NCI-H748 (cell line): Measurements from ENCODE around the gene RIOK3.
"Not testable (repeated sequence)": the region's sequence is repeated elsewhere in the genome, so short reads cannot be mapped to it uniquely, and the experiment has no call there.

ENCODE experiments used
- DNase-seq: peaks from one replicate; lab custom pipeline; 2025; ENCODE audit not compliant: unreplicated experiment; lab: John Stamatoyannopoulos, UW

The RIOK3 gene

DNA sequence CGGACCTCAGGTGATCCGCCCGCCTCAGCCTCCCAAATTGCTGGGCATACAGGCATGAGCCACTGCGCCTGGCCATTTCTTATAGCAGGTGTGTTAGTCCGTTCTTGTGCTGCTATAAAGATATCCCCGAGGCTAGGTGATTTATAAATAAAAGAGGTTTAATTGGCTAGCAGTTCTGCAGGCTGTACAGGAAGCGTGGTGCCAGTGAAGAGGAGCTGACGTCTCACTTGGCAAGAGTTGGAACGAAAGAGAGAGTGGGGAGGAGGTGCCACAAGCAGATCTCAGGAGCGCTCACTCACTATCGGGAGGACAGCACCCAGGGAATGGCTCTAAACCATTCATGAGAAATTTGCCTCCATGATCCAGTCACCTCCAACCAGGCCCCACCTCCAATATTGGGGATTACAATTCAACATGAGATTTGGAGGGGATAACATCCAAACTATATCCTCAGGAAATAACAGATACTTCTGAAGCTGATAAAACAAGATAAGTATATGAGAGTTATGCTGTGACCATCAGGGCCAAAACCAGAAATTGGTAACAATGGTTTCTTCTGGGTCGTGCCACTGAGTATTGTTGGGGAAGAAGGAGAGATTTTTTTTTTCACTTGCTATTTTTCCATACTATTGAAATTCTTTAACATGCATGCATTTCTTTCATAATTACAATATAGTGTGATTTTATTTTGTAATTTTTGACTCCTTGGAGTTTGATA is 42.8 kb downstream of the RIOK3 start:
- DNase-seq, result no peak

DNA sequence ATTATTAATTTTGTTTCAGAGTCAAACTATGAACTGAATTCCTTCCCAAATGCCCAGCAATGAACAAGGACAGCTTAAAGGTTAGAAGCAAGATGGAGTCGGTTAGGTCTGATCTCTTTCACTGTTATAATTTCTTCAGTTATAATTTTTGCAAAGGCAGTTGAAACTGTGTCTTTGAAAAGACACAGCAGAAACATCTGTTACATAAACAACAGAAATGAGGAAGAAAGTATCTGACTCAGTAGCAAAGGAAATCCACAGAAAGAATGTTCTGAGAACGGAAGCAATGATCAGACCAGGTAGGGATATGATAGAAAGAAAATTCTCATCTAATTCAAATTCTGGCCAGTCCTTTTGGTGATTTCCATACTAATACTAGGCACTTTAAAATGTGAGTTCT is 45.0 kb downstream of the RIOK3 start:
- no peak for DNase-seq

DNA sequence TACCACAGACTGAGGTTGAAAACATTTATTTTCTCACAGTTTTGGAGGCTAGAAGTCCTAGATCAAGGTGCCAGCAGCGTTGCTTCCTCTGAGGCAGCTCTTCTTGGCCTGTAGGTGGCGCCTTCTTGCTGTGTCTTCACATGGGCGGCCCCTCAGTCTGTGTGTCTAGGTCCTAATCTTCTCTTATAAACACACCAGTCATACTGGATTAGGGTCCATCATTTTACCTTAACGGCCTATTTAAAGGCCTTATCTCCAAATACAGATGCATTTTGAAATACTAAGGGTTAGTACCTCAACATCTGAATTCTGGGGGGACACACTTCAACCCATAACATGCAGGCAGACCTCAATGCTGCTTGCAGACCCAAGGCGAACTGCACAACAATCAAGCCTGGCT is 45.8 kb downstream of the RIOK3 start:
- peak; percentile 81 for DNase-seq

DNA sequence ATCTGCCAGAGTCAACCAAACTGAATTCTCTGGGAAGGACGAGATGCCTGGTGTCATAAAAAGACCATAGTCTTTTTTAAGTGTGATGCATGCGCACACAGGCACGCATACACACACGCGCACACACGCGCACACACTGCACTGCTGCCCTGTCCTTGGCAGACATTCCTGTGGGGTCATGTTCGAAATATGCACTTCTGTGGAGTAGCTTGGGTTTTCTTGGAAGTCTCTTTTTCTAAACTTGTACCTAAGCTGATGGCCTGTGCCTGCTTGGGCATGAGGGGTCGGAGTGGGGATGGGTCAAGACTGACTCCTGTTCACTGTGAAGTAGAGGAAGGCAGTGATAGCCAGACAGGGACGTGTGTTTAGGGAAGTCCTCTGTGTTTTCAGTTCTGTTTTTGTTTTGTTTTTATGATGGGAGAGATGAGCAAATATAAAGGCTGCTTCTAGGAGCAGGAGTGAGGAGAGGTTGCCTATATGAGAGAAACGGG is 46.2 kb downstream of the RIOK3 start:
- DNase-seq, result no peak

DNA sequence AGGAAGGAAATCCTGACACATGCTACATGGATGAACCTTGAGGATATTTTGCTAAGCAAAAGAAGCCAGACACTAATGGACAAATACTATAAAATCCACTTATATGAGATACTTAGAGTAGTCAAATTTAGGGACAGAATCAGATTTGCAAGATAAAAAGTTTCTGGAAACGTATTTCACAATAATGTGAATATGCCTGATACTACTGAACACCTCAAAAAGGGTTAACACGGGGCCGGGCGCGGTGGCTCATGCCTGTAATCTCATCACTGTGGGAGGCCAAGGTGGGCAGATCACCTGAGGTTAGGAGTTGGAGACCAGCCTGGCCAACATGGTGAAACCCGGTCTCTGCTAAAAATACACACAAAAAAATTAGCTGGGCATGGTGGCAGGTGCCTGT is 48.5 kb downstream of the RIOK3 start:
- no peak for DNase-seq

DNA sequence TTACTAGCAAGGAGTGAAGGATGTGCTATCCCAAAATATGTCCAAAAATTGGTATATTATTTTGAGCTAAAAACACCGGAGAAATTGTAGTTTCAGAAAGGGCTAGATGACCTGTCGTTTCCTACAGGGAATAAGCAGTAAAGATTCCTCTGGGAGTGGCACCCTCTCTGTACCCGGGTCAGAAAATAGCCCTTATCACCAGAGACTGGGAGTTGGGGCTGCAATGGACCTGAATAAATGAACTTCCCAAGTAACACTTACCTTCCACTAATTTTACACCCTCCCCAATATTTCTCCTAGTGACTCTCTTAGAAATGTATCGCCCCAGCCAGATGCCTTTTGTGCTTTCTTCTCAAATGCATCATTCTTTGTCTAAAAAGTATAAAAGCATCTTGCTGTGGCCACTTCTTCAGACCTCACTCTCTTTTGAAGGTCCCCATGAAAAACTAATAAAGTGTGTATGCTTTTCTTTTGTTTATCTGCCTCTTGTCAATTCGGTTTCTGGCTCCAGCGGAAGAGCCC is 49.5 kb downstream of the RIOK3 start:
- DNase-seq, result peak; percentile 39

DNA sequence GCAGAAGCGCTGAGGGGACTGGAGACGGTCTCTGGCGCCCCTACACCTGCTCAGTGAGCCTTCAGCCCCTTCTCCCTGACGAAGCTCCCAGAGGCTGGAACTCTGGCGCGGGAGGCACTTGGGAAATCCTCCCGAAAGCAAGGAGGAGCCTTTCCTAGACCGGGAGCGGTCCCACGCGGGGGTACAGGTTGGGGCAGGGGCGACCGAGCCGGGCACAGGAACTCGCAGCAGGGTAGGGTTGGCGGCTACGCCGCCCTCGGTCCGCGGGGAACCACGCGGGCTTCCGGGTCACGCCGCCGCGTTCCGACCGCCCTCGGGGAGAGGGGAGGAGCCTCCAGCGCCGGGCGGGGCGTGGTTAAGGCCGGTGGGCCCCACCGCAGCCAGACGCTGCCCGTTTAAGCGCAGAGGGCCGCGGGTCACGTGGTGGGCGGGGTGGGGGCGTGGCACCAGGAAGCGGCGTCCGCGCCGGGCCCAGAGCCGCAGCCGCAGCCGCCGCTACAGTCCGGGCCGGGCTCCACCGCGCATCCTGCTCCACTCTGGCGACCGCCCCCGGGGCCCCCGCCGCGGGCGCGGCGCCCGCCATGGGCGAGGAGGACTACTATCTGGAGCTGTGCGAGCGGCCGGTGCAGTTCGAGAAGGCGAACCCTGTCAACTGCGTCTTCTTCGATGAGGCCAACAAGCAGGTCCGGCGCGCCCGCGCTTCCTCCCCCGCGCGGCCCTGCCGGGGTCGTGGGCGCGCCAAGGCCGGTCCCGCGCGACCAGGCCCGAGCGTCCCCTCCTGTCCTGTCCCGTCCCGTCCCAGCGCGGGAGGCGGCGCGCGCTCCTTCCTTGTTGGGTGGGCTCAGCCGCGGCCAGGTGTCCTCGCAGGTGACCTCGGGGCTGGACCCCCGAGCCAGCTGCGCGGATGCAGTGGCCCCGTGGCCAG is 50.2 kb downstream of the RIOK3 start, which contains the start of gene RMC1:
Gene RMC1, plus strand, starts transcription at position 474 of the 925 bp plus-strand sequence. Its CDS starts 108 bp downstream, at position 582.
- DNase-seq, result peak; percentile 95

DNA sequence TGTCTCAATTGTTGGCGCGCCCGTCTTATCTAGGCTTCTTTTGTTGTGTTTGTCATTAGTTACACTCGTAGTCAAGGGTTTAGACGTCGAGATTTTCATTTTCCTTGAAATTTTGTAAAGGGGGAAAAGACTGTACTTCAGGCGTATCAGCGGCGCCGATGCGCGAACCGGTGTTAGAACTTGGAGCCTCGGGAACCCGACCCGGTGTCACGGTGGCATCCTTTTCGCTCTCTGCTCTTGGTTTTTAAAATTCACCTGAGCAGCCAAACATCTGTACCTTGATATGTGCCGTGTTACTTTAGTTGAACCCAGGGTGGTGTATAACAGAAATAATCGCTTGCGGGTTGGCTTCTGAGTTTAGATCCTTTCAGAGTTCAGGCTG is 50.9 kb downstream of the RIOK3 start:
- DNase-seq, result peak; percentile 43

DNA sequence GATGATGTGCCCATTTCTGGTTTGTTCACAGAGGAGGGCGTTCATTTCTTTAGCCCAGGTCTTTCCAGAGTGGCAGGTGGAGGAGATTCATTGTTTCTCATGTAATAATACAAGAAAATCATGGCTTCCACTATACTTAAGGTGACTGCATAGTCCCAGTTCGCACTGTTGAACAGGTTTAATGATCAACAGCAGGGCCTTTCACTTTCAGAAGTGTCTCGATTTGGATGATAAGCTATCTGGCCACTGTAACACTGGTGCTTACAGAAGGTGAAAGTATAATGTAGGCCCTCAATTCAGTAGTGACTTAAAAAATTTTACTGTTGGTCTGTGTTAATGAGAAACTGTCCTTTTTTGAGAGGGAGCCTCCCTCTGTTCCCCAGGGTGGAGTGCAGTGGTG is 51.6 kb downstream of the RIOK3 start:
- no peak for DNase-seq

DNA sequence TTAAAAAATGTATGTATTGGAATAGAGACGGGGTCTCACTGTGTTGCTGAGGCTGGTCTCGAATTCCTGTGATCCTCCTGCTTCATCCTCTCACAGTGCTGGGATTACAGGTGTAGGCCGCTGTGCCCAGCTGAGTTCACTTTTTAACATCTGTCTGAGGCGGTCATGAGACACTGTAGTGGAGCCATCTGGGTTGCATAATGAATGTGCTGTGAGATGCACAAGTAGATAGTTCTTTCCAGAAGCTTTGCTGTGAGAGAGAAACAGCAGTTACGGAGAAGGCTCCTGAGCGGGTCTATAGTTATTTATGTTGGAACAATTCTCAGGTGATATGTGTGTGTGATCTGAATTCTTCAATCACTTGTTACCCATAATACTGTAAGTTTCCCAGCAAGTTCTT is 53.3 kb downstream of the RIOK3 start:
- no peak for DNase-seq

DNA sequence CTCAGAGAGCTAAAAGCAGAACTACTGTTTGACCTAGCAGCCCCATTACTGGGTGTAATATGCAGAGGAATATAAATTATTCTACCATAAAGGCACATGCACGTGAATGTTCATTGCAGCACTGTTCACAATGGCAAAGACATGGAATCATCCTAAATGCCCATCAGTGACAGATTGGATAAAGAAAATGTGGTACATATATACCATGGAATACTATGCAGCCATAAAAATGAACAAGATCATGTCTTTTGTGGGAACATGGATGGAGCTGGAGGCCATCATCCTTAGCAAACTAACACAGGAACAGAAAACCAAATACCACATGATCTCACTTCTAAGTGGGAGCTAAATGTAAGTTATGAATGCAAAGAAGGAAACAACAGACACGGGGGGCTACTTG is 57.8 kb downstream of the RIOK3 start:
- DNase-seq, result not testable (repeated sequence)

DNA sequence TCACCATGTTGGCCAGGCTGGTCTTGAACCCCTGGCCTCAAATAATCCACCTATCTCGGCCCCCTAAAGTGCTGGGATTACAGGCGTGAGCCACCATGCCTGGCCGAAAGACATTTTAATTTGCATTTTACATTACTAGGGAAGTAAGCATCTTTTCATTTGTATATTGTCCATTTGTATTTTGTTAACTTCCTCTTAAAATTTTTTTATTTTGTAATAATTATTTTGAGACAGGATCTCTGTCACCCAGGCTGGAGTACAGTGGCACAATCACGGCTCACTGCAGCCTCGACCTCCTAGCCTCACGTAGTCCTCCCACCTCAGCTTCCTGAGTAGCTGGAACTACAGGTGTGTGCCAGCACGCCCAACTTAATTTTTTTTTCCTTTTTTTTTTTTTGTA is 59.1 kb downstream of the RIOK3 start:
- DNase-seq, result not testable (repeated sequence)

DNA sequence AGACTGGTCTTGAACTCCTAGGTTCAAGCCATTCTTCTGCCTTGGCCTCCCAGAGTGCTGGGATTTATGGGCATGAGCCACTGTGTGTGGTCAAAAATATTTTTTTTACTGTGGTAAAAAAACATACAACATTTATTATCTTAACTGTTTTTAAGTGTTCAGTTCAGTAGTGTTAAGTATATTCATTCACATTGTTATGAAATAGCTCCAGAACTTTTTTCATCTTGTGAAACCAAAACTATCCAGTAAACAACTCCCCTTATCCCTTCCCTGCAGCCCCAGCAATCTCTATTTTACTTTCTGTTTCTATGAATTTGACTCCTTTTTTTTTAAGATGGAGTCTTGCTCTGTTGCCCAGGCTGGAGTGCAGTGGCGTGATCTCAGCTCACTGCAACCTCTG is 59.6 kb downstream of the RIOK3 start:
- no peak for DNase-seq

DNA sequence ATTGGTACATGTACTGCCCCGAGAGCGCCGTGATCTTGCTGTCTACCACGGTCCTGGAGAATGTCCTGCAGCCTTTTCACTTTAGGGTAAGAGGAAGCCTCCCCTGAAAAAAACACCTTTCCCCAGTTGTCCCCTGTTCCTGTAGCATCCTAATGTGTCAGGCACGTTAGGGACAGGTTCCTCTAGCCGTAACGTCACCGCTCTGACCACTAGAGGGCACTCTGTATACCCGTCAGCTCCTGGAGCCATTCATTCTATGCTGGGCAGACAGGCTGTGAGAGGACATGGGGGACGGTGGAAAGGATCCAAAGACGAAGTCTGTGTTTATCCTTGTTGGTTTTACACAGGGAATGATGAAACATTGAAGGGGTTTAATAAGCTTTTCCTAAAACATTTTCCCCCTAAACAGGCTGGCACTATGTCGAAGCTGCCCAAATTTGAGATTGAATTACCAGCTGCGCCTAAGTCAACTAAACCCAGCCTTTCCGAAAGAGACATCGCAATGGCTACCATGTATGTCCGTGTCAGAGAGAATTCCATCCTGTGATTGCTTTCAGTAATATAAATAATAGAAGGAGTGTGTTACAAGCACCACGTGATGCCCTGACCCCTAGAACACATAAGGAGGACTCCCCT is 62.9 kb downstream of the RIOK3 start:
- peak; percentile 82 for DNase-seq

DNA sequence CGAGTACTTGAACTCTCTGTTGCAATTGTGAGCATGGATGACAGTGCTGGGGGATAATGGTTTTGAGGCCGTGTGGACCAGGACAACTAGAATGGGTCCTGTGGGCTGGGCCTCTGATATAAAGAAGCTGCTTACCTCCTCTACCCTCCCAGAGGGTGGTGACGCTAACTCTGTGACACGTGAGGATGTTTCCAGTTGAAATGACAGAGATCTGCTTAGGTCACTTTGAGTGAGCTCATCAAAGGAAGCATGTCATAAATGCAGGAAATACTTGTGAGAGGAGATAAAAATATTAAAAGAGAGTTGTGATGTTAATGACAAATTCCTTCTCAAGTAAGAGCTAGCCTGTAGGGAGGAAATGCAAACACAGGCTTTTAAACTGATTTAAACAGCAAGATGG is 66.6 kb downstream of the RIOK3 start:
- DNase-seq, result no peak

DNA sequence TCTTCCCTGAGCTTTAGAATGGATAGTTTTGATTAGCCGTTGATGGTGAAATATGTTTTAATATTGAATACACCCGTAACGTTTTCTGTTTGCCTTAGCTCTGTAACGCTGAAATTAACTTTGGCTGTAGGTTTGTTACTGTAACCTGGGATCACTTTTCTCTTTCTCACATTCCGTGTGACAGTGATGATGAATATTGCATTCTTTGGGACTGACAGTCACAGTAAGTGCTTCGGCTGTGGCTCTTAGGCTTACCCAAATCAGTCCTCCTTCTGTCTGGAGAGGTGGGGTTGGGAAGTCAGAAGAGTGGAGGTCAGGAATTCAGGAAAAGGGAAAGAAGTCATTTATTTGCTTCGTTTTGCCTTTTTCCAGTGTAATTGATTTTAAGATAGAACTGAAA is 68.2 kb downstream of the RIOK3 start:
- no peak for DNase-seq

DNA sequence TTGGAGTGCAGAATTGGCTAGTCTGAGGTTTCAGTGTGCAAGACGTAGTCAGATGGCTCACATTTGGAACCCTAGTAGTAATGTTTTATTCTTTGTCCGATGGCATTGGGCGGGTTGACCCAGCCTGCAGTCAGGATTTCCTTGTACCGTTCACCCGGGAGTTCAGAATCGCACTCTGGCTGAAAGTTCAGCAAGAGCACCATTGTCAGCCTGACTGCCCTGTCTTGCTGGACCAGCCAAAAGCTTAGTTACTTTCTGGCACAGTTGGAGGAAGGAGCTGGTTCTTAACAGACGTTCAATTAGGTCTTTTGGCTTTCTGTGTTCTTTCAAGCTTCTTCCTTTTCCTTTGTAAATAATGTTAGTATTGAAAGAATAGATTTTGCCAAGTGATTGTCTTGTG is 68.8 kb downstream of the RIOK3 start:
- no peak for DNase-seq

DNA sequence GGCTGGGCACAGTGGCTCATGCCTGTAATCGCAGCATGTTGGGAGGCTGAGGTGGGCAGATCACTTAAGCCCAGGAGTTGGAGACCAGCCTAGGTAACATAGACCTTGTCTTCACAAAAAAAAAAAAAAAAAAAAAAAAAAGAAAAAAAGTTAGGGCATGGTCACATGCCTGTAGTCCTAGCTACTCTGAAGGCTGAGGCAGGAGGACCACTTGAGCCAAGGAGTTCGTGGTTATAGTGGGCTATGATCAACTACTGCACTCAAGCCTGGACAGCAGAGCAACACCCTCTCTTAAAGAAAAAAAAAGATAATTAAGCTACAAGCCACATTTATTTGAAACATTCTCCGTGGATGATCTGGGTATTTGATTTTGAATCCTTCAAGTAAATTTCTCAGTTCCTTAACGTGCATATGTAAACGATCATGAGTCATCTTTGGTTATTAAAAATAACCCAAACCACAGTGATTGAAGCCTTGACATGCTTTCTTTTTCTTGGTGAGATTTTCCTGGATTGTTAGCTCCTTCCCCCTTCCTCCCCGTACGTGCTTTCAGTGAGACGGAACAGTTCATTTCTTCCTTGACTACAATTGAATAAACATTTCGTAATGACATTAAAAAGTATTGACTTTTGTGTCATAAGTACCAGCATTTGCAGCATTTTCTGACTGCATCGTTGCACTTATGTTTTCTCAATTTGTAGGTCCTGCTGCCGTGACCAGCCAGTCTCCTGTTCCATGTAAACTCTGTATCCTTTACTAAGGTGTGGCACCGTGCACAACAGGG is 70.5 kb downstream of the RIOK3 start:
- no peak for DNase-seq

DNA sequence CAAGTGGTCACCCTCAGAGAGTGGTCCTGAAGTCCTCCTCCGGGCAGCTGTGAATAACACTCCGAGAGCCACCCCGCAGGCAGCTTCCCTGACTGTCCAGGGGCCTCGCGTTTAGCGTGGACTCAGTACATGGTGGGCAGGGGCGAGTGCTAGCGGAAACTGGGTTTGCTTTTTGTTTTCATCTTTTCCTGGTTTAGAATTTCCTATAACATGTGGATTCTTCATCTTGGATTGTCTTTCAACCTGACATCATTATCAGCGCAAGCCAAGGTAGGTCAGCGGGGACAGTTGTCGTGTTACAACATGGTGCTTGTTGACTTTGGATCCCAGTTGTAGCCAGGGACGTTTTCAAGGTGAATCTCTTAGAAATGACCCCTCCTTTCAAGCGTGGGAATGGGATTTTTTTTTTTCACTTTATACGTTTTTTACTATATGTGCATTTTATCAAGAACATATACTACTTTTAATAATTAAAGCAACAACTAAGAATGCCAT is 71.2 kb downstream of the RIOK3 start:
- DNase-seq, result no peak

DNA sequence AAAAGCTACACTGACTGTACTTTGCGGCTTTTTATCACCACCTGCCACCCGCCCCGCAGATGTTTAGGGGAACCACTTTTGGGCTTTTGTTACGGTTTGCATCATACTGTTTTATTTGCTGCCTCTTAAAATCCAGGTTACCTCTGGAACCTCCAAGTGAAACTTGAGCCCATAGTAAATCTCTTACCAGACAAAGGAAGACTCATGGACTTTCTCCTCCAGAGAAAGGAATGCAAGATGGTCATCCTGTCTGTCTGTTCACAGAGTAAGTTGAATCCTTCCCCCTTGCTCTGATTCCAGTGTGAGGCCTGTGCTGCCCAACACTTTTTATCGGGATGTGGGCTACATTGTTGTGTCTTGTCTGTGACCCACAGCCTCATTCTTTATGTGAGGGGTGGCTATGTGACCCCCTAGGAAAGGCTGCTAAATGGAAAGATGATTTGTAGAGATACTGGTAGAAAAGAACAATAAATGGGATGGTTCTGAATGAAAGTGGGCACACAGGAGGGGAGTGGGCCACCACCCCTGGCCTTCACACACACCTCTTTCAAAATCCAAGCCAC is 73.5 kb downstream of the RIOK3 start:
- DNase-seq, result no peak
